SU-DHL-6 (cell line): ENCODE results near the gene TIMD4.

Experiments
- H2AFZ ChIP-seq: fragments of 200-600 bp; sonication (generic); 2 replicates; pipeline ENCODE4 v1.6.1; 2014; ENCODE audit warnings: low read depth, mild to moderate bottlenecking, moderate library complexity, mixed read lengths, antibody characterized with exemption, low read length; ENCODE audit not compliant: severe bottlenecking
- H3F3A ChIP-seq: fragments of 200-600 bp; shearing (Covaris generic); 2 replicates; pipeline ENCODE4 v1.6.0; 2016; ENCODE audit warnings: antibody characterized with exemption, mild to moderate bottlenecking; ENCODE audit not compliant: insufficient read depth
- H3K27ac ChIP-seq: fragments of 200-600 bp; sonication (generic); 2 replicates; pipeline ENCODE4 v1.5.1; 2016; ENCODE audit warnings: low read depth, mild to moderate bottlenecking, low read length, moderate library complexity, mixed read lengths
- H3K27me3 ChIP-seq: fragments of 200-600 bp; sonication (generic), shearing (Covaris generic); 2 replicates; pipeline ENCODE4 v1.6.0; 2014; ENCODE audit warnings: mild to moderate bottlenecking, low read length
- H3K36me3 ChIP-seq: fragments of 200-600 bp; sonication (generic); 2 replicates; pipeline ENCODE4 v1.6.1; 2014; ENCODE audit warnings: mild to moderate bottlenecking, low read length, mixed read lengths
- H3K4me2 ChIP-seq: fragments of 300-600, 200-600 bp; shearing (Covaris generic), sonication (generic); 2 replicates; pipeline ENCODE4 v1.6.0; 2014; ENCODE audit warnings: low read length, low read depth, mild to moderate bottlenecking; ENCODE audit not compliant: poor library complexity, severe bottlenecking
- H3K4me3 ChIP-seq: fragments of 200-600 bp; sonication (generic); 2 replicates; pipeline ENCODE4 v1.5.1; 2014; ENCODE audit warnings: antibody characterized with exemption, low read length, mild to moderate bottlenecking, mixed read lengths; ENCODE audit not compliant: insufficient read depth, poor library complexity, severe bottlenecking
- H3K79me2 ChIP-seq: fragments of 200-600 bp; sonication (generic); 2 replicates; pipeline ENCODE4 v1.6.1; 2014; ENCODE audit warnings: mild to moderate bottlenecking, low read length, moderate library complexity; ENCODE audit not compliant: insufficient read depth
- H3K9ac ChIP-seq: fragments of 200-600 bp; sonication (generic); 2 replicates; pipeline ENCODE4 v1.7.0; 2014; ENCODE audit warnings: mild to moderate bottlenecking, low read length
- H3K9me2 ChIP-seq: fragments of 200-600 bp; sonication (generic); replicated peaks from 2 replicates; pipeline ENCODE4 v1.6.1; 2014; ENCODE audit warnings: low read length; ENCODE audit not compliant: insufficient read depth
- H3K9me3 ChIP-seq: fragments of 200-600 bp; sonication (generic); 2 replicates; pipeline ENCODE4 v1.6.1; 2014; ENCODE audit warnings: low read length, mixed read lengths; ENCODE audit not compliant: insufficient read depth
- H4K20me1 ChIP-seq: fragments of 200-600 bp; sonication (generic); 2 replicates; pipeline ENCODE4 v1.6.1; 2014; ENCODE audit warnings: low read depth, mild to moderate bottlenecking, antibody characterized with exemption, low read length, moderate library complexity, mixed read lengths
- EZH2phosphoT487 ChIP-seq: fragments of 200-600 bp; sonication (generic), shearing (Covaris generic); conservative IDR thresholded peaks from 2 replicates; pipeline ENCODE4 v1.6.1; 2018; ENCODE audit warnings: mild to moderate bottlenecking, antibody characterized with exemption, low read length, moderate library complexity, mixed read lengths
- TF ChIP-seq, protein P1 (sequence below): fragments of 200-600 bp; sonication (generic); IDR thresholded peaks from one replicate; pipeline ENCODE4 v1.5.1; 2017; ENCODE audit warnings: antibody characterized with exemption, mild to moderate bottlenecking, low read length, moderate library complexity; ENCODE audit not compliant: insufficient read depth, poor library complexity, severe bottlenecking

Gene TIMD4

DNA sequence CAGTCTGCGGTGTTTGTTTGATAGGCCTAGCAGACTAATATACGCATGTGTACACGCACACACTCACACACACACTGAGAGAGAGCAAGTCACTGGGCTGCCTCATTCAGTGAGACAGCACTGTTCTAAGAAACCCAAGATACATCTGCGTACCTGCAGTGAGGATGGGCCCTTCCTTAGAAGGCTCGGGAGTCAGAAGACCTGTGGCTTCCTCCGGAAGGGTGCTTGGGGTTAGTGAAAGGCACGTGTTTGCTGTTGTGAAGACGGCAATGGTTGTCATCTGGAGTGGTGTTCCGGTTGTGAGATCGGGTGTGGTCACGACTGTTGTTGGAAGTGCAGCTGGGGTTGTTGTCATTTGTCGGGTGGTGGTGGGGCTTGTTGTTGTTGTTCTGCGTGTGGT is 11.7 kb downstream of the TIMD4 start:
- Histone ChIP-seq H3K27ac (no peak overlapping the region), H3F3A (no peaks in the 10 kb centered on the region), H3K27me3 (no peaks in the 10 kb centered on the region), H3K9me3 (no peaks in the 10 kb centered on the region), H3K9ac (no peak overlapping the region), H2AFZ (no peak overlapping the region), H3K9me2 (no peaks in the 10 kb centered on the region), H3K36me3 (no peaks in the 10 kb centered on the region), H4K20me1 (no peaks in the 10 kb centered on the region), H3K79me2 (no peaks in the 10 kb centered on the region), H3K4me3 (no peak overlapping the region), H3K4me2 (no peak overlapping the region)
- TF ChIP-seq, protein P1, sequence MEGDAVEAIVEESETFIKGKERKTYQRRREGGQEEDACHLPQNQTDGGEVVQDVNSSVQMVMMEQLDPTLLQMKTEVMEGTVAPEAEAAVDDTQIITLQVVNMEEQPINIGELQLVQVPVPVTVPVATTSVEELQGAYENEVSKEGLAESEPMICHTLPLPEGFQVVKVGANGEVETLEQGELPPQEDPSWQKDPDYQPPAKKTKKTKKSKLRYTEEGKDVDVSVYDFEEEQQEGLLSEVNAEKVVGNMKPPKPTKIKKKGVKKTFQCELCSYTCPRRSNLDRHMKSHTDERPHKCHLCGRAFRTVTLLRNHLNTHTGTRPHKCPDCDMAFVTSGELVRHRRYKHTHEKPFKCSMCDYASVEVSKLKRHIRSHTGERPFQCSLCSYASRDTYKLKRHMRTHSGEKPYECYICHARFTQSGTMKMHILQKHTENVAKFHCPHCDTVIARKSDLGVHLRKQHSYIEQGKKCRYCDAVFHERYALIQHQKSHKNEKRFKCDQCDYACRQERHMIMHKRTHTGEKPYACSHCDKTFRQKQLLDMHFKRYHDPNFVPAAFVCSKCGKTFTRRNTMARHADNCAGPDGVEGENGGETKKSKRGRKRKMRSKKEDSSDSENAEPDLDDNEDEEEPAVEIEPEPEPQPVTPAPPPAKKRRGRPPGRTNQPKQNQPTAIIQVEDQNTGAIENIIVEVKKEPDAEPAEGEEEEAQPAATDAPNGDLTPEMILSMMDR, result no peak
- TF ChIP-seq EZH2phosphoT487, result no peak

DNA sequence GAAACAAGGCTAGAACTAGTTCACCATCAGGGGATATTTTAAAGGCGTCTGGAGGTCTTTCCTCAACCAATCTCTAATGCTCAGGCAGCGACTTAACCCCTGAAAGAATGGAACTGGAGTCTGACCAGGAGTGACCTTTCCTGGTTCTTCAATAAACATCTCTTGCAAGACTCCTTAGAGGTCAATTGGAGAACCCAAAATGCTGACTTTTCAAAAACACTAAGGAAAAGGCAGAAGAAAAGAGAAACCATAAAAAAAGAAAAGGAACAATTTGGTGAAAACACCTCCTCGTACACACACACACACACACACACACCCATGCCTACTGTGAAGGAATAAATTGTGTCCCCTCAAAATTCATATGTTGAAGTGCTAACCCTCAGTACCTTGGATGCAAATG is 12.3 kb downstream of the TIMD4 start:
- Histone ChIP-seq H3K9ac (no peak overlapping the region), H3K9me3 (no peaks in the 10 kb centered on the region), H4K20me1 (no peaks in the 10 kb centered on the region), H3K9me2 (no peaks in the 10 kb centered on the region), H2AFZ (no peak overlapping the region), H3K27ac (no peak overlapping the region), H3K36me3 (no peaks in the 10 kb centered on the region), H3F3A (no peaks in the 10 kb centered on the region), H3K79me2 (no peaks in the 10 kb centered on the region), H3K27me3 (no peaks in the 10 kb centered on the region), H3K4me2 (no peak overlapping the region), H3K4me3 (no peak overlapping the region)
- TF ChIP-seq, protein P1, result no peak
- no peak for TF ChIP-seq EZH2phosphoT487

DNA sequence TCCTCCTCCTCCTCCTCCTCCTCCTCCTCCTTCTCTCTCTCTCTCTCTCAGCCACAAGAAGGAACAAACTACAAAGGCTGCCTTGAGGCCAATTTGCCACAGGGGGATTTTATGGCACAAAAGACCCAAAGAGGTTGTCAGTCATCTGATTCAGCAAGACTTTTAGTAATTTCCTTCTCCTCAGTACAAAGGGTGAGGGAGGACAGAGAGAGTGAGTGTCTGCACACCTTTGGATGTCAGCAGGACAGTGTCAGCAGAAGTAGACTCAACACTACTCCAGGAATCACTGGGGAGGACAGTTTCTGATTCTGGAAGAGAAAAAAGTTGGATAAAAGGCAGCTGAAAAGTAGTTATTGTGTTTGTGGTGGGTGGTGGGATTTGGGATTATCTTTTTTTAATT is 13.6 kb downstream of the TIMD4 start:
- no peak overlapping the region for H3K4me2 ChIP-seq
- H3K4me3 ChIP-seq, result no peak overlapping the region
- no peak overlapping the region for H2AFZ ChIP-seq
- no peaks in the 10 kb centered on the region for H4K20me1 ChIP-seq
- H3K9ac ChIP-seq, result no peak overlapping the region
- no peaks in the 10 kb centered on the region for H3K27me3 ChIP-seq
- H3K79me2 ChIP-seq, result no peaks in the 10 kb centered on the region
- no peaks in the 10 kb centered on the region for H3K9me3 ChIP-seq
- H3K27ac ChIP-seq, result no peak overlapping the region
- TF ChIP-seq, protein P1, result no peak
- TF ChIP-seq EZH2phosphoT487, result no peak
- no peaks in the 10 kb centered on the region for H3F3A ChIP-seq
- no peaks in the 10 kb centered on the region for H3K36me3 ChIP-seq
- H3K9me2 ChIP-seq, result no peaks in the 10 kb centered on the region

GRCh38 chr5:156947925-156948324 is 15.1 kb downstream of the TIMD4 start:
- Histone ChIP-seq H3K79me2 (no peaks in the 10 kb centered on the region), H3K27me3 (no peaks in the 10 kb centered on the region), H3K36me3 (no peaks in the 10 kb centered on the region), H4K20me1 (no peaks in the 10 kb centered on the region), H3K4me2 (no peak overlapping the region), H3K4me3 (no peak overlapping the region), H3K9me2 (no peaks in the 10 kb centered on the region), H3K9ac (no peak overlapping the region), H3K27ac (no peak overlapping the region), H3F3A (no peaks in the 10 kb centered on the region), H2AFZ (no peak overlapping the region), H3K9me3 (no peaks in the 10 kb centered on the region)
- no peak for TF ChIP-seq EZH2phosphoT487
- TF ChIP-seq, protein P1, result no peak
